ENCODE data around the gene EPHB2. TPM values are rescaled to one million over a fixed set of nuclear protein-coding genes. Genes with fewer than 3 reads are reported as not detected.

Gene EPHB2
- total and polyA plus RNA-seq, 3 donors from 2014 or later: 7.7 to 9.4 (median 8.2) TPM

GRCh38 chr1:22736501-22737080 lies 26.0 kb downstream of the EPHB2 start:
- H3K27me3 ChIP-seq: no peaks in the 10 kb centered on the region
- H3K4me3 ChIP-seq: no peak overlapping the region
- TF ChIP-seq CTCF (IDR thresholded peaks at IDR 0.05) (no peak), POLR2A (IDR thresholded peaks at IDR 0.05) (no peak)
- H3K9me3 ChIP-seq: no peaks in the 10 kb centered on the region
- no peak for DNase-seq
- peaks cover 3% of the 10 kb centered on the region for H3K4me1 ChIP-seq
- H3K27ac ChIP-seq: no peak overlapping the region
- WGBS, 2 donors: 80 to 95% methylated on average over 9 to 23 of the region's 23 CpGs
- intact Hi-C loops (cut with DNase I; ENCODE audit: low total_unique reads): no loop called here
- no peaks in the 10 kb centered on the region for H3K36me3 ChIP-seq (ENCODE audit: low read depth, missing control alignments)

DNA sequence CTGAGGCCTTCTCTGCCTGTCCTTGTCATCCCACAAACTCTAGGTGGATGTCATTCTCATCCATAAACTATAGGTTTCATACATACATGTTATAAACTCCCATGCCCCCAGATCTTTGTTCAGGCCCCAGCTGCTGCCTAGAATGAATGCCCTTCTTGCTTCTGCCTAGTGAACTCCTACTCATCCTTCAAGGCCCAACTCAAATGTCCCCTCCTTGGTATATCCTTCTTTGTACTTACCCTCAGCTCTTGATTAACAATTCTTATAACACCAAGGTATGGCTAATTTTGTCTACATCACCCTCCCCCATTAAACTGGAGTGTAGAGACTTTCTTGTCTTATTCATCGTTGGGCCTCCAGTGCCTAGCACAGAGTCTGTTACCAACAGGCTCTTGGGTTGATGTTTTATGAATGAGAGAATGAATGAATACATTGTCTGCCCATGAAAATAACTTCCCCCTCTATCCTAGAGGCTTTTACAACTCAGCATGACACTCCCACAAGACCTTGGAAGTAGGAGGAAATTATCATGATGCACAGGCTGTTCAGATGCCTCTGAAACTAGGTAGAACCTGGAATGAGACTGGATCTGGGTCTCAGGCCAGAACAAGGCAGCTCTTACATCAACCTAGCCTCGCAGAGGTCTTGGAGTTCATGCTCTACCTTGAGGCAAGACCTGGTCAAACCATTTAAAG lies 26.9 kb downstream of the EPHB2 start:
- DNase-seq: no peak
- no peaks in the 10 kb centered on the region for H3K36me3 ChIP-seq (ENCODE audit: low read depth, missing control alignments)
- H3K27me3 ChIP-seq: no peaks in the 10 kb centered on the region
- WGBS, 2 donors: 73 to 85% methylated on average over 2 of the region's 2 CpGs
- H3K27ac ChIP-seq: no peak overlapping the region
- intact Hi-C loops (cut with DNase I; ENCODE audit: low total_unique reads): no loop called here
- H3K9me3 ChIP-seq: no peaks in the 10 kb centered on the region
- no peak overlapping the region for H3K4me3 ChIP-seq
- TF ChIP-seq POLR2A (IDR thresholded peaks at IDR 0.05) (no peak), CTCF (IDR thresholded peaks at IDR 0.05) (no peak)
- peaks cover 3% of the 10 kb centered on the region for H3K4me1 ChIP-seq

- peaks cover 3% of the 10 kb centered on the region for H3K4me1 ChIP-seq
- intact Hi-C loops (cut with DNase I; ENCODE audit: low total_unique reads): no loop called here
- no peaks in the 10 kb centered on the region for H3K36me3 ChIP-seq (ENCODE audit: low read depth, missing control alignments)
- H3K9me3 ChIP-seq: no peaks in the 10 kb centered on the region
- no peak overlapping the region for H3K4me3 ChIP-seq
- no peaks in the 10 kb centered on the region for H3K27me3 ChIP-seq
- TF ChIP-seq POLR2A (IDR thresholded peaks at IDR 0.05) (no peak), CTCF (IDR thresholded peaks at IDR 0.05) (no peak)
- DNase-seq: no peak
- H3K27ac ChIP-seq: no peak overlapping the region
- WGBS, 2 donors: 74 to 91% methylated on average over 1 of the region's 1 CpG
These were observed 27.4 kb downstream of the EPHB2 start for GRCh38 chr1:22738069-22738435.

DNA sequence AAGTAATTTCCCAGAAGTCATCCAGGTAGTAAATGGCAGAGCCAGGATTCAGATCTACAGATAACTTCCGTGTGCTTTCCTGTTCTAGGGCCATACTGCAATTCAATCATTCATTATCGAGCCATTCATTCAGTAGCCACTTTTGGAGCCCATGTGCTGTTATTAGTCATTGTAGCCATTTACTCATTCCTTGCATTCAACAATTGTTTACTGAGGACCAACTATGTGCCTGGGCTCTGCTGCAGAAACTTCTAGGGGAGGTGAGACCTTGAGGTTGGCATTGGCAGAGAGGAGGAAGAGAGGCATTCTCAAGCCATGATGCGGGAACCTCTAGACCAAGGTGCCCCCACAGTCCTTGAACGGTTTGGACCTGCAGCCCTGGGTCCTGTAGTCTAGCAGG lies 27.9 kb downstream of the EPHB2 start:
- no peak for DNase-seq
- intact Hi-C loops (cut with DNase I; ENCODE audit: low total_unique reads): no loop called here
- 81 to 85% methylated on average over 4 of the region's 4 CpGs for WGBS, 2 donors
- Histone ChIP-seq H3K36me3 (ENCODE audit: low read depth, missing control alignments) (no peaks in the 10 kb centered on the region), H3K27me3 (no peaks in the 10 kb centered on the region), H3K4me3 (no peak overlapping the region), H3K9me3 (no peaks in the 10 kb centered on the region), H3K27ac (no peak overlapping the region), H3K4me1 (peaks cover 3% of the 10 kb centered on the region)
- TF ChIP-seq POLR2A (IDR thresholded peaks at IDR 0.05) (no peak), CTCF (IDR thresholded peaks at IDR 0.05) (no peak)

Data from testis (tissue), 3 donors.